Naive B cell (primary cell): ENCODE results near the gene KCTD2. TPM values are rescaled to one million over a fixed set of nuclear protein-coding genes. Genes with fewer than 3 reads are reported as not detected.

Experiments used
- ATAC-seq, 2 donors: fragments of 150-1000 bp; cut with Tn5 transposase; 2 replicates each; pipeline ENCODE4 v1.10.0; 2021; ENCODE audit warnings: low read depth in 2 of 2, mild to moderate bottlenecking in 2 of 2, moderate library complexity in 2 of 2
- DNase-seq: peaks from one replicate; pipeline ENCODE4 v3.0.0; 2022
- H3K27ac Mint-ChIP-seq, 6 donors: one replicate each; pipeline ENCODE4 v1.8.0; 2020 to 2022; ENCODE audit warnings: mild to moderate bottlenecking in 6 of 6, mixed read lengths in 6 of 6, moderate library complexity in 5 of 6, inconsistent platforms in 2 of 6
- H3K27me3 Mint-ChIP-seq, 3 donors: one replicate each; pipeline ENCODE4 v1.8.0; 2021 to 2022; ENCODE audit warnings: mixed read lengths in 3 of 3, mild to moderate bottlenecking in 1 of 3
- H3K36me3 Mint-ChIP-seq, 2 donors: one replicate each; pipeline ENCODE4 v1.8.0; 2020 to 2022; ENCODE audit warnings: mixed read lengths in 2 of 2, inconsistent platforms in 1 of 2, mild to moderate bottlenecking in 1 of 2
- H3K4me1 Mint-ChIP-seq, 3 donors: one replicate each; pipeline ENCODE4 v1.8.0; 2020 to 2022; ENCODE audit warnings: mixed read lengths in 3 of 3, inconsistent platforms in 1 of 3, mild to moderate bottlenecking in 1 of 3, moderate library complexity in 1 of 3
- H3K4me3 Mint-ChIP-seq, 8 donors: one replicate each; pipeline ENCODE4 v1.8.0; 2020 to 2022; ENCODE audit warnings: mild to moderate bottlenecking in 8 of 8, mixed read lengths in 8 of 8, moderate library complexity in 8 of 8, inconsistent platforms in 2 of 8
- H3K9me3 Mint-ChIP-seq, 7 donors: one replicate each; pipeline ENCODE4 v1.8.0; 2020 to 2022; ENCODE audit warnings: mixed read lengths in 7 of 7, mild to moderate bottlenecking in 5 of 7, inconsistent platforms in 2 of 7, moderate library complexity in 1 of 7
- polyA plus RNA-seq, 6 donors: library from polyadenylated mRNA; unstranded; fragments of 300-500 nt; fragmentation: Illumina TruSeq; gene quantifications; one replicate each; pipeline ENCODE4 v1.2.3, GENCODE V29; 2021; ENCODE audit warnings: low read depth in 6 of 6

KCTD2 gene
- polyA plus RNA-seq, 6 donors from 2014 or later, result 2.9 to 9.8 (median 4.8) TPM

- Mint-ChIP-seq H3K4me3 (peak overlapping the region; percentile 88 to 99 (median 95)), H3K27ac (peak overlapping the region in 4 of 6 donors; percentile 11 to 96 (median 51)), H3K9me3 (no peaks in the 10 kb centered on the region), H3K27me3 (no peaks in the 10 kb centered on the region), H3K4me1 (peaks cover 17 to 34% (median 28%) of the 10 kb centered on the region in 3 donors), H3K36me3 (peaks cover 0 to 7% of the 10 kb centered on the region in 2 donors)
- no peak for DNase-seq
- no peak for ATAC-seq
Observed at GRCh38 chr17:75048249-75048878, 1.3 kb downstream of the KCTD2 start.

- no peak for DNase-seq
- H3K4me1 Mint-ChIP-seq, result peaks cover 17 to 34% (median 28%) of the 10 kb centered on the region in 3 donors
- H3K27ac Mint-ChIP-seq, result peak overlapping the region in 2 of 6 donors; percentile 11 to 35
- no peaks in the 10 kb centered on the region for H3K9me3 Mint-ChIP-seq
- H3K4me3 Mint-ChIP-seq, result peak overlapping the region in 3 of 8 donors; percentile 95 to 99 (median 95)
- no peaks in the 10 kb centered on the region for H3K27me3 Mint-ChIP-seq
- H3K36me3 Mint-ChIP-seq, result peaks cover 0 to 7% of the 10 kb centered on the region in 2 donors
- ATAC-seq, result no peak
Observed at GRCh38 chr17:75049057-75049456, 2.0 kb downstream of the KCTD2 start.

- no peak overlapping the region for H3K27ac Mint-ChIP-seq
- H3K4me1 Mint-ChIP-seq, result peaks cover 17 to 34% (median 26%) of the 10 kb centered on the region in 3 donors
Observed at GRCh38 chr17:75049706-75050105, 2.7 kb downstream of the KCTD2 start.

GRCh38 chr17:75051941-75052340 lies 4.9 kb downstream of the KCTD2 start:
- DNase-seq (no peak), ATAC-seq (no peak)
- Mint-ChIP-seq H3K4me1 (peaks cover 13 to 19% (median 18%) of the 10 kb centered on the region in 3 donors), H3K27me3 (no peaks in the 10 kb centered on the region), H3K36me3 (peaks cover 7 to 8% of the 10 kb centered on the region in 2 donors), H3K27ac (no peak overlapping the region), H3K4me3 (no peak overlapping the region), H3K9me3 (no peaks in the 10 kb centered on the region)

More at GRCh38 chr17:75049706-75050105, 2.7 kb downstream of the KCTD2 start:
- DNase-seq, result no peak
- H3K9me3 Mint-ChIP-seq, result no peaks in the 10 kb centered on the region
- peaks cover 0 to 7% of the 10 kb centered on the region in 2 donors for H3K36me3 Mint-ChIP-seq
- ATAC-seq, result no peak
- H3K4me3 Mint-ChIP-seq, result peak overlapping the region in 4 of 8 donors; percentile 0 to 99 (median 57)
- no peaks in the 10 kb centered on the region for H3K27me3 Mint-ChIP-seq

- peaks cover 17 to 21% of the 10 kb centered on the region in 2 donors for H3K36me3 Mint-ChIP-seq
- ATAC-seq, result peak; percentile 28 to 35
Observed at GRCh38 chr17:75059369-75060345, 12.6 kb downstream of the KCTD2 start.

GRCh38 chr17:75060434-75061054 lies 13.5 kb downstream of the KCTD2 start:
- Mint-ChIP-seq H3K4me1 (peaks cover 0 to 4% (median 0%) of the 10 kb centered on the region in 3 donors), H3K4me3 (no peak overlapping the region), H3K27ac (peak overlapping the region in 1 of 6 donors; percentile 16), H3K36me3 (peaks cover 17 to 21% of the 10 kb centered on the region in 2 donors), H3K27me3 (no peaks in the 10 kb centered on the region), H3K9me3 (no peaks in the 10 kb centered on the region)
- DNase-seq (no peak), ATAC-seq (no peak)

More at GRCh38 chr17:75059369-75060345, 12.6 kb downstream of the KCTD2 start:
- H3K9me3 Mint-ChIP-seq, result no peaks in the 10 kb centered on the region
- H3K4me3 Mint-ChIP-seq, result no peak overlapping the region
- peaks cover 0 to 4% (median 0%) of the 10 kb centered on the region in 3 donors for H3K4me1 Mint-ChIP-seq
- H3K27ac Mint-ChIP-seq, result no peak overlapping the region
- H3K27me3 Mint-ChIP-seq, result no peaks in the 10 kb centered on the region
- no peak for DNase-seq

- H3K27me3 Mint-ChIP-seq, result no peaks in the 10 kb centered on the region
- H3K9me3 Mint-ChIP-seq, result no peaks in the 10 kb centered on the region
- ATAC-seq, result no peak
- peak overlapping the region in 1 of 6 donors; percentile 16 for H3K27ac Mint-ChIP-seq
- H3K36me3 Mint-ChIP-seq, result peaks cover 17 to 20% of the 10 kb centered on the region in 2 donors
- H3K4me3 Mint-ChIP-seq, result no peak overlapping the region
- no peak for DNase-seq
- H3K4me1 Mint-ChIP-seq, result peaks cover 0 to 4% (median 0%) of the 10 kb centered on the region in 3 donors
Observed at GRCh38 chr17:75061055-75061438, 14.0 kb downstream of the KCTD2 start.

- H3K36me3 Mint-ChIP-seq, result peaks cover 15 to 17% of the 10 kb centered on the region in 2 donors
- H3K9me3 Mint-ChIP-seq, result no peaks in the 10 kb centered on the region
- no peaks in the 10 kb centered on the region for H3K27me3 Mint-ChIP-seq
- no peak overlapping the region for H3K27ac Mint-ChIP-seq
- ATAC-seq, result no peak
- H3K4me3 Mint-ChIP-seq, result no peak overlapping the region
- DNase-seq, result no peak
- peaks cover 0 to 4% (median 0%) of the 10 kb centered on the region in 3 donors for H3K4me1 Mint-ChIP-seq
Observed at GRCh38 chr17:75061618-75062017, 14.6 kb downstream of the KCTD2 start.

- Mint-ChIP-seq H3K9me3 (no peaks in the 10 kb centered on the region), H3K4me3 (no peak overlapping the region), H3K27ac (no peak overlapping the region), H3K36me3 (peaks cover 13 to 17% of the 10 kb centered on the region in 2 donors), H3K4me1 (peaks cover 0 to 4% (median 0%) of the 10 kb centered on the region in 3 donors), H3K27me3 (no peaks in the 10 kb centered on the region)
- ATAC-seq (no peak), DNase-seq (no peak)
Observed at GRCh38 chr17:75063201-75063600, 16.2 kb downstream of the KCTD2 start.

- Mint-ChIP-seq H3K36me3 (peaks cover 13 to 17% of the 10 kb centered on the region in 2 donors), H3K27me3 (no peaks in the 10 kb centered on the region), H3K4me1 (peaks cover 0 to 4% (median 0%) of the 10 kb centered on the region in 3 donors), H3K4me3 (no peak overlapping the region), H3K9me3 (no peaks in the 10 kb centered on the region), H3K27ac (no peak overlapping the region)
- DNase-seq (no peak), ATAC-seq (no peak)
Observed at GRCh38 chr17:75063626-75064025, 16.6 kb downstream of the KCTD2 start.

- DNase-seq (no peak), ATAC-seq (no peak)
- no peak overlapping the region for H3K27ac Mint-ChIP-seq
- peaks cover 13 to 17% of the 10 kb centered on the region in 2 donors for H3K36me3 Mint-ChIP-seq
- H3K27me3 Mint-ChIP-seq, result no peaks in the 10 kb centered on the region
- H3K9me3 Mint-ChIP-seq, result no peaks in the 10 kb centered on the region
- no peak overlapping the region for H3K4me3 Mint-ChIP-seq
- peaks cover 0 to 4% (median 0%) of the 10 kb centered on the region in 3 donors for H3K4me1 Mint-ChIP-seq
Observed at GRCh38 chr17:75064040-75064439, 17.0 kb downstream of the KCTD2 start.

GRCh38 chr17:75064460-75064859 lies 17.4 kb downstream of the KCTD2 start:
- peak overlapping the region in 1 of 6 donors; percentile 32 for H3K27ac Mint-ChIP-seq
- peaks cover 13 to 17% of the 10 kb centered on the region in 2 donors for H3K36me3 Mint-ChIP-seq
- H3K4me3 Mint-ChIP-seq, result no peak overlapping the region
- H3K27me3 Mint-ChIP-seq, result no peaks in the 10 kb centered on the region
- peaks cover 0 to 4% (median 0%) of the 10 kb centered on the region in 3 donors for H3K4me1 Mint-ChIP-seq
- DNase-seq (no peak), ATAC-seq (no peak)
- no peaks in the 10 kb centered on the region for H3K9me3 Mint-ChIP-seq
